Astrocyte (in vitro differentiated cells and primary cell): Measurements from ENCODE around the gene SEMG1. TPM values are rescaled to one million over a fixed set of nuclear protein-coding genes. Genes with fewer than 3 reads are reported as not detected.

ENCODE experiments used
- DNase-seq: peaks from one replicate; pipeline ENCODE4 v3.0.0-alpha.2; 2010; ENCODE audit warnings: low read depth
- FAIRE-seq: peaks from 2 replicates; lab custom pipeline; 2011; peaks lifted over from hg19 to GRCh38; lab: Jason Lieb, UNC
- H2AFZ ChIP-seq: 2 replicates; pipeline ENCODE4 v1.6.0; 2012; ENCODE audit warnings: low read depth, low read length, inconsistent platforms
- H3K27ac ChIP-seq: 2 replicates; pipeline ENCODE4 v1.5.1; 2011; ENCODE audit warnings: low read depth, low read length, inconsistent platforms
- H3K27me3 ChIP-seq: 2 replicates; pipeline ENCODE4 v1.6.0; 2011; ENCODE audit warnings: low read length, inconsistent platforms; ENCODE audit not compliant: insufficient read depth
- H3K36me3 ChIP-seq: 2 replicates; pipeline ENCODE4 v1.5.1; 2011; ENCODE audit warnings: low read length, inconsistent platforms; ENCODE audit not compliant: insufficient read depth
- H3K4me1 ChIP-seq: 2 replicates; pipeline ENCODE4 v1.5.1; 2011; ENCODE audit warnings: low read length, inconsistent platforms; ENCODE audit not compliant: insufficient read depth
- H3K4me2 ChIP-seq: 2 replicates; pipeline ENCODE4 v1.6.0; 2012; ENCODE audit warnings: low read length, inconsistent platforms
- H3K4me3 ChIP-seq: 2 replicates; pipeline ENCODE4 v1.5.1; 2011; ENCODE audit warnings: low read depth, mild to moderate bottlenecking, low read length, inconsistent platforms; ENCODE audit not compliant: insufficient read depth
- H3K79me2 ChIP-seq: 2 replicates; pipeline ENCODE4 v1.6.0; 2012; ENCODE audit warnings: mild to moderate bottlenecking, low read length, inconsistent platforms; ENCODE audit not compliant: insufficient read depth
- H3K9ac ChIP-seq: 2 replicates; pipeline ENCODE4 v1.6.0; 2012; ENCODE audit warnings: mild to moderate bottlenecking, low read length, inconsistent platforms
- H3K9me3 ChIP-seq: 2 replicates; pipeline ENCODE4 v1.5.1; 2012; ENCODE audit warnings: low read depth, mild to moderate bottlenecking, low read length, inconsistent platforms; ENCODE audit not compliant: insufficient read depth
- H4K20me1 ChIP-seq: 2 replicates; pipeline ENCODE4 v1.6.0; 2012; ENCODE audit warnings: low read length, inconsistent platforms; ENCODE audit not compliant: insufficient read depth
- H3K27ac Mint-ChIP-seq: one replicate; pipeline ENCODE4 v1.8.0; 2021; ENCODE audit warnings: mild to moderate bottlenecking, mixed read lengths; ENCODE audit not compliant: unreplicated experiment
- H3K27me3 Mint-ChIP-seq: one replicate; pipeline ENCODE4 v1.8.0; 2021; ENCODE audit warnings: low read depth, mixed read lengths; ENCODE audit not compliant: unreplicated experiment
- H3K36me3 Mint-ChIP-seq: one replicate; pipeline ENCODE4 v1.8.0; 2021; ENCODE audit warnings: low read depth, mixed read lengths; ENCODE audit not compliant: unreplicated experiment
- H3K4me1 Mint-ChIP-seq: one replicate; pipeline ENCODE4 v1.8.0; 2021; ENCODE audit warnings: low read depth, mixed read lengths; ENCODE audit not compliant: unreplicated experiment
- H3K4me3 Mint-ChIP-seq: one replicate; pipeline ENCODE4 v1.8.0; 2021; ENCODE audit warnings: mild to moderate bottlenecking, moderate library complexity, mixed read lengths; ENCODE audit not compliant: unreplicated experiment
- H3K9me3 Mint-ChIP-seq: one replicate; pipeline ENCODE4 v1.8.0; 2021; ENCODE audit warnings: mild to moderate bottlenecking, mixed read lengths; ENCODE audit not compliant: unreplicated experiment
- CTCF ChIP-seq: IDR thresholded peaks from 2 replicates; pipeline ENCODE4 v1.5.1; 2011; ENCODE audit warnings: low read depth, mild to moderate bottlenecking, inconsistent platforms, low read length, moderate library complexity; ENCODE audit not compliant: insufficient read depth
- EZH2 ChIP-seq: IDR thresholded peaks from 2 replicates; pipeline ENCODE4 v1.6.1; 2012; ENCODE audit warnings: mild to moderate bottlenecking, low read length, inconsistent platforms; ENCODE audit not compliant: insufficient read depth
- total RNA-seq: library from RNA; stranded (reverse); gene quantifications from 2 replicates; pipeline ENCODE4 v1.2.1, GENCODE V29; 2021

SEMG1 gene
- total RNA-seq, 1 donor from 2014 or later: not detected

- H3K27me3 ChIP-seq: peaks cover 8% of the 10 kb centered on the region
Measured at GRCh38 chr20:45258259-45258658, 51.4 kb downstream of the SEMG1 start.

GRCh38 chr20:45258664-45259063 lies 51.8 kb downstream of the SEMG1 start:
- no peaks in the 10 kb centered on the region for H4K20me1 ChIP-seq
- no peaks in the 10 kb centered on the region for H3K4me1 ChIP-seq
- no peak overlapping the region for H2AFZ ChIP-seq
- no peak for TF ChIP-seq EZH2
- no peak for TF ChIP-seq CTCF
- Mint-ChIP-seq H3K27me3 (peaks cover 7% of the 10 kb centered on the region), H3K4me1 (no peaks in the 10 kb centered on the region), H3K36me3 (no peaks in the 10 kb centered on the region), H3K9me3 (no peaks in the 10 kb centered on the region), H3K27ac (no peak overlapping the region), H3K4me3 (no peak overlapping the region)
- H3K4me2 ChIP-seq: no peak overlapping the region
- no peaks in the 10 kb centered on the region for H3K36me3 ChIP-seq
- H3K27me3 ChIP-seq: peaks cover 8% of the 10 kb centered on the region
- H3K4me3 ChIP-seq: no peak overlapping the region
- no peak overlapping the region for H3K9ac ChIP-seq
- no peak overlapping the region for H3K27ac ChIP-seq
- DNase-seq: no peak
- no peak for FAIRE-seq
- no peaks in the 10 kb centered on the region for H3K9me3 ChIP-seq
- H3K79me2 ChIP-seq: no peaks in the 10 kb centered on the region

More at GRCh38 chr20:45258259-45258658, 51.4 kb downstream of the SEMG1 start:
- H3K36me3 ChIP-seq: no peaks in the 10 kb centered on the region
- peaks cover 9% of the 10 kb centered on the region for H3K27me3 Mint-ChIP-seq
- H3K9me3 ChIP-seq: no peaks in the 10 kb centered on the region
- FAIRE-seq (no peak), DNase-seq (no peak)
- H3K79me2 ChIP-seq: no peaks in the 10 kb centered on the region
- H3K4me3 Mint-ChIP-seq: no peak overlapping the region
- no peaks in the 10 kb centered on the region for H3K4me1 Mint-ChIP-seq
- H3K27ac ChIP-seq: no peak overlapping the region
- no peak for TF ChIP-seq CTCF
- TF ChIP-seq EZH2: no peak
- H4K20me1 ChIP-seq: no peaks in the 10 kb centered on the region
- H3K9ac ChIP-seq: no peak overlapping the region
- no peak overlapping the region for H3K27ac Mint-ChIP-seq
- H3K9me3 Mint-ChIP-seq: no peaks in the 10 kb centered on the region
- H2AFZ ChIP-seq: no peak overlapping the region
- H3K4me1 ChIP-seq: no peaks in the 10 kb centered on the region
- H3K4me2 ChIP-seq: no peak overlapping the region
- no peak overlapping the region for H3K4me3 ChIP-seq
- H3K36me3 Mint-ChIP-seq: no peaks in the 10 kb centered on the region

Other genes starting within 250 kb of the SEMG1 start
- 36.9 and 45.8 TPM in 2 replicates for gene TOMM34, start 246.6 kb upstream of the SEMG1 start, total RNA-seq
- 32.9 and 41.4 TPM in 2 replicates for gene STK4, start 240.5 kb upstream of the SEMG1 start, total RNA-seq
- gene KCNS1, start 105.9 kb upstream of the SEMG1 start, total RNA-seq: 2.2 and 2.3 TPM in 2 replicates
- not detected in 2 replicates for gene WFDC5, start 91.9 kb upstream of the SEMG1 start, total RNA-seq
- not detected in 2 replicates for gene WFDC12, start 82.6 kb upstream of the SEMG1 start, total RNA-seq
- not detected in 2 replicates for gene PI3, start 32.1 kb upstream of the SEMG1 start, total RNA-seq
- not detected in 2 replicates for gene SEMG2, start 14.3 kb downstream of the SEMG1 start, total RNA-seq
- gene SLPI, start 47.5 kb downstream of the SEMG1 start, total RNA-seq: 0.41 TPM in 1 of 2 replicates, not detected in the other
- gene RBPJL, start 99.8 kb downstream of the SEMG1 start, total RNA-seq: not detected in 2 replicates
- gene MATN4, start 101.3 kb downstream of the SEMG1 start, total RNA-seq: 0.19 and 0.20 TPM in 2 replicates
- gene SDC4, start 141.4 kb downstream of the SEMG1 start, total RNA-seq: 125 and 135 TPM in 2 replicates
- gene SYS1, start 156.1 kb downstream of the SEMG1 start, total RNA-seq: 20.4 and 25.2 TPM in 2 replicates
- gene TP53TG5, start 171.3 kb downstream of the SEMG1 start, total RNA-seq: not detected in 2 replicates
- 10.7 and 11.3 TPM in 2 replicates for gene DBNDD2, start 201.3 kb downstream of the SEMG1 start, total RNA-seq
- gene PIGT, start 209.1 kb downstream of the SEMG1 start, total RNA-seq: 83.7 and 91.4 TPM in 2 replicates